ENCODE data around the gene SSB. TPM values are rescaled to one million over a fixed set of nuclear protein-coding genes. Genes with fewer than 3 reads are reported as not detected.

The SSB gene
- total RNA-seq, 2 experiments from 2014 or later = 122 to 124 TPM

DNA sequence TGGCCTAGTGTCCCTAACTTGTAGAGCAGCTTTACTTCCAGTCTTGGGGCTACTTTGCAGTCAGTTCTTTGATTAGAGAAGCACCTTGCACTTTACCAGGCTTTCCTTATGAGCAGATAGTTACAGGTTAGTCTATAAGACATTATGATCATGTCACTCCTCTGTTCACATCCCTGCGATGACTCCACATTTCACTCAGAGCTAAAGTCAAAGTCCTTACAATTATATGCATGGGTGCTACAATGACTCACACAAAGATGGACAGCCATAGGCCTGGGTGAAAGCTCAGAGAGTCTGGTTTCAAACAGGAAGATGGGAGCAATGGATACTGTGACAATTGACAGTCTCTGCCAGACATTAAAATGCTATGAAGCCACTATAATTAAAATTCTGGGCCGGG lies 27.1 kb upstream of the SSB start:
- Mint-ChIP-seq H3K4me3 (no peak overlapping the region), H3K36me3 (peaks cover 3% of the 10 kb centered on the region), H3K9me3 (no peaks in the 10 kb centered on the region), H3K27me3 (peaks cover 23% of the 10 kb centered on the region), H3K27ac (no peak overlapping the region), H3K4me1 (peaks cover 7% of the 10 kb centered on the region)
- DNase-seq = no peak

DNA sequence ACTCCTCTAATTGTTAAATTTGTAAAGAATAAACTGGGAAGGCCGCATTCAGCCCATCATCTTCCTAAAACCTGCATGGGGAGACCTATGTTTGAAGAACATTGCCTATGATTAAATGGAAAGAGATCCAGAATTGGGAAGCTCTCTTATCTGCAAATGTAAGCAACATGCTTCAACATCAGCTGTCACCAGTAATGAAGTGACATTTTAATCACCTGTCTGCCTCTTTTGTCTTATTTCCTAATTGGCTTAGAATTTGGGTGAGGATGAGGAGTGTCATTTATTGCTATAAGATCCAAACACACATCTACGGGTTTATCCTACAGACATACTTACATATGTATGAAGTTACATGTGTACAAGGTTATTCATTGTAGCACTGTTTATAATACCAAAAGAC lies 26.0 kb upstream of the SSB start:
- H3K36me3 Mint-ChIP-seq = peaks cover 3% of the 10 kb centered on the region
- no peak overlapping the region for H3K4me3 Mint-ChIP-seq
- DNase-seq = no peak
- no peaks in the 10 kb centered on the region for H3K9me3 Mint-ChIP-seq
- peaks cover 4% of the 10 kb centered on the region for H3K4me1 Mint-ChIP-seq
- peaks cover 17% of the 10 kb centered on the region for H3K27me3 Mint-ChIP-seq
- H3K27ac Mint-ChIP-seq = no peak overlapping the region

DNA sequence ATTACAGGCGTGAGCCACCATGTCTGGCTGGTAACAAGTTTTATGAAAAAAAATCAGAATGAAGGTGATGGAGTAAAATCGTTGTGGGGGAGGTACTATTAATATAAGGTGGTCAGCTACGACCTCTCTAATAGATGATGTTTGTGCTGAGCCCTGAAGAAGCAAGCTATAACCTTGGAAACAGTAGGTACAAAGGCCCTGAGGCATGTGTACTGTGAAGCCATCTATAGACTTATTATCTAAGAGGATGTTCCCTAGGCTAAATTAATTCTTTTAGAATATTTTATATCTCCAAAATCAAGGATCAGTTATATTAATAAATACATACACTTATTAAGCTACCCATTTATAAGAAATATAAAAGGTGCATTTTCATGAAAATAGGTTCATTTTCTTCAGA lies 23.3 kb upstream of the SSB start:
- H3K9me3 Mint-ChIP-seq = no peaks in the 10 kb centered on the region
- no peak overlapping the region for H3K27ac Mint-ChIP-seq
- H3K4me1 Mint-ChIP-seq = no peaks in the 10 kb centered on the region
- peaks cover 4% of the 10 kb centered on the region for H3K27me3 Mint-ChIP-seq
- H3K36me3 Mint-ChIP-seq = no peaks in the 10 kb centered on the region
- no peak overlapping the region for H3K4me3 Mint-ChIP-seq
- no peak for DNase-seq

- Mint-ChIP-seq H3K4me3 (no peak overlapping the region), H3K4me1 (no peaks in the 10 kb centered on the region), H3K9me3 (no peaks in the 10 kb centered on the region), H3K27ac (no peak overlapping the region), H3K27me3 (peaks cover 4% of the 10 kb centered on the region), H3K36me3 (no peaks in the 10 kb centered on the region)
- DNase-seq = no peak
Observed at GRCh38 chr2:169775765-169776164, 22.9 kb upstream of the SSB start.

GRCh38 chr2:169776252-169776761 lies 22.4 kb upstream of the SSB start:
- Mint-ChIP-seq H3K36me3 (no peaks in the 10 kb centered on the region), H3K4me3 (no peak overlapping the region), H3K9me3 (no peaks in the 10 kb centered on the region), H3K4me1 (no peaks in the 10 kb centered on the region), H3K27ac (no peak overlapping the region), H3K27me3 (peaks cover 4% of the 10 kb centered on the region)
- no peak for DNase-seq

GRCh38 chr2:169778446-169778845 lies 20.2 kb upstream of the SSB start:
- Mint-ChIP-seq H3K27ac (no peak overlapping the region), H3K36me3 (no peaks in the 10 kb centered on the region), H3K4me3 (no peak overlapping the region), H3K4me1 (no peaks in the 10 kb centered on the region), H3K27me3 (peaks cover 10% of the 10 kb centered on the region), H3K9me3 (no peaks in the 10 kb centered on the region)
- DNase-seq = no peak

GRCh38 chr2:169781249-169782013 lies 17.2 kb upstream of the SSB start:
- Mint-ChIP-seq H3K4me3 (no peak overlapping the region), H3K27ac (no peak overlapping the region), H3K36me3 (no peaks in the 10 kb centered on the region), H3K4me1 (no peaks in the 10 kb centered on the region), H3K9me3 (no peaks in the 10 kb centered on the region), H3K27me3 (peaks cover 14% of the 10 kb centered on the region)
- DNase-seq = no peak

- Mint-ChIP-seq H3K9me3 (no peaks in the 10 kb centered on the region), H3K36me3 (no peaks in the 10 kb centered on the region), H3K27me3 (peaks cover 14% of the 10 kb centered on the region), H3K4me3 (no peak overlapping the region), H3K27ac (no peak overlapping the region), H3K4me1 (no peaks in the 10 kb centered on the region)
- DNase-seq = no peak
Observed at GRCh38 chr2:169782513-169782912, 16.2 kb upstream of the SSB start.

GRCh38 chr2:169790581-169790980 lies 8.1 kb upstream of the SSB start:
- no peaks in the 10 kb centered on the region for H3K9me3 Mint-ChIP-seq

GRCh38 chr2:169795181-169795580 lies 3.5 kb upstream of the SSB start:
- H3K4me3 Mint-ChIP-seq = no peak overlapping the region
- H3K27ac Mint-ChIP-seq = no peak overlapping the region
- no peaks in the 10 kb centered on the region for H3K9me3 Mint-ChIP-seq
- no peak for DNase-seq
- H3K4me1 Mint-ChIP-seq = peaks cover 9% of the 10 kb centered on the region
- H3K36me3 Mint-ChIP-seq = peaks cover 3% of the 10 kb centered on the region
- H3K27me3 Mint-ChIP-seq = peaks cover 11% of the 10 kb centered on the region

More at GRCh38 chr2:169790581-169790980, 8.1 kb upstream of the SSB start:
- no peak overlapping the region for H3K4me3 Mint-ChIP-seq
- peaks cover 32% of the 10 kb centered on the region for H3K27me3 Mint-ChIP-seq
- H3K36me3 Mint-ChIP-seq = no peaks in the 10 kb centered on the region
- H3K27ac Mint-ChIP-seq = no peak overlapping the region
- peaks cover 6% of the 10 kb centered on the region for H3K4me1 Mint-ChIP-seq
- no peak for DNase-seq

GRCh38 chr2:169796441-169796840 lies 2.2 kb upstream of the SSB start:
- Mint-ChIP-seq H3K4me1 (peaks cover 12% of the 10 kb centered on the region), H3K9me3 (no peaks in the 10 kb centered on the region), H3K27me3 (peaks cover 5% of the 10 kb centered on the region), H3K27ac (no peak overlapping the region), H3K4me3 (no peak overlapping the region), H3K36me3 (peaks cover 5% of the 10 kb centered on the region)
- DNase-seq = no peak

- peaks cover 5% of the 10 kb centered on the region for H3K27me3 Mint-ChIP-seq
- H3K36me3 Mint-ChIP-seq = peaks cover 10% of the 10 kb centered on the region
- H3K9me3 Mint-ChIP-seq = no peaks in the 10 kb centered on the region
- no peak for DNase-seq
- peaks cover 21% of the 10 kb centered on the region for H3K4me1 Mint-ChIP-seq
- peak overlapping the region; percentile 33 for H3K4me3 Mint-ChIP-seq
- no peak overlapping the region for H3K27ac Mint-ChIP-seq
Observed at GRCh38 chr2:169797601-169798000, 1.1 kb upstream of the SSB start.

GRCh38 chr2:169798397-169798717 lies 314 bp upstream of the SSB start:
- Mint-ChIP-seq H3K9me3 (no peaks in the 10 kb centered on the region), H3K4me1 (peaks cover 22% of the 10 kb centered on the region), H3K36me3 (peaks cover 11% of the 10 kb centered on the region), H3K27ac (peak overlapping the region; percentile 83), H3K4me3 (peak overlapping the region; percentile 92), H3K27me3 (peaks cover 5% of the 10 kb centered on the region)
- DNase-seq = no peak

DNA sequence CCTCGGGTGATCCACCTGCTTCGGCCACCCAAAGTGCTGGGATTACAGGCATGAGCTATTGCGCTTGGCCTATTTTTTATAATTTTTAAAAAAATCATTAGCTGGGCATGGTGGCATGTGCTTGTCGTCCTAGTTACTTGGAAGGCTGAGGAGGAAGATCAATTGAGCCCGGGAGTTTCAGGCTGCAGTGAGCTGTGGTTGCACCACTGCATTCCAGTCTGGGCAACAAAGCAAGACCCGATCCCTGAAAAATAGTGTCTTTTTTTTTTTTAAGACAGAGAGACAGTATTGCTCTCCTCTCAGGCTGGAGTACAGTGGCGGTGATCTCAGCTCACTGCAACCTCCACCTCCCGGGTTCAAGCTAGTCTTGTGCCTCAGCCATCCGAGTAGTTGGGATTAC lies 4.8 kb downstream of the SSB start:
- H3K36me3 Mint-ChIP-seq = peaks cover 24% of the 10 kb centered on the region
- H3K9me3 Mint-ChIP-seq = no peaks in the 10 kb centered on the region
- H3K4me1 Mint-ChIP-seq = peaks cover 25% of the 10 kb centered on the region
- no peaks in the 10 kb centered on the region for H3K27me3 Mint-ChIP-seq
- no peak overlapping the region for H3K27ac Mint-ChIP-seq
- H3K4me3 Mint-ChIP-seq = no peak overlapping the region
- no peak for DNase-seq

GRCh38 chr2:169806586-169806985 lies 7.9 kb downstream of the SSB start:
- peaks cover 17% of the 10 kb centered on the region for H3K4me1 Mint-ChIP-seq
- no peaks in the 10 kb centered on the region for H3K9me3 Mint-ChIP-seq
- peak overlapping the region; percentile 75 for H3K27ac Mint-ChIP-seq
- peaks cover 33% of the 10 kb centered on the region for H3K36me3 Mint-ChIP-seq
- no peak overlapping the region for H3K4me3 Mint-ChIP-seq
- no peaks in the 10 kb centered on the region for H3K27me3 Mint-ChIP-seq
- no peak for DNase-seq

DNA sequence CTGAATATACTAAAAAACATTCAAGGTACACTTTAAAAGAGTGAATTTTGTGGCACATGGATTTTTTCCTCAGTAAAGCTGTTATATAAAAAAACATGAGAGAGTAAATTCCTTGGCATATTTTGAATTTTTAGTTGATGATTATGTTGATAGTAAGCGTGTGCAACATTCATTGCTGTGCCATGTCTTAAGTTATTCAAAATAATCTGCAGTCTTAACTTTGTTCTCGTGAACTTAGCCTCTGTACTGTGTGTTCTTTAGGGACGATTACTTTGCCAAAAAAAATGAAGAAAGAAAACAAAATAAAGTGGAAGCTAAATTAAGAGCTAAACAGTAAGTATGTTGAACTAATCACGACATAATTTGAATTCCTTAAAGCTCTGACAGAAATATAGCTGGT lies 9.6 kb downstream of the SSB start:
- no peak for DNase-seq
- no peak overlapping the region for H3K27ac Mint-ChIP-seq
- H3K36me3 Mint-ChIP-seq = peaks cover 33% of the 10 kb centered on the region
- H3K9me3 Mint-ChIP-seq = no peaks in the 10 kb centered on the region
- H3K4me1 Mint-ChIP-seq = peaks cover 7% of the 10 kb centered on the region
- no peaks in the 10 kb centered on the region for H3K27me3 Mint-ChIP-seq
- H3K4me3 Mint-ChIP-seq = no peak overlapping the region

Measured in activated naive CD8-positive, alpha-beta T cell treated with anti-CD3 and anti-CD28 coated beads for 36 hours (primary cell).